HG03520 (cell line): Measurements from ENCODE around the gene HS3ST2.
"Not testable (repeated sequence)": the region's sequence is repeated elsewhere in the genome, so short reads cannot be mapped to it uniquely, and the experiment has no call there.

Source experiments
- ATAC-seq: cut with Tn5 transposase; IDR thresholded peaks from one replicate; pipeline ENCODE4 v1.9.1; 2021; ENCODE audit warnings: mild to moderate bottlenecking, moderate library complexity; ENCODE audit not compliant: unreplicated experiment

The HS3ST2 gene

DNA sequence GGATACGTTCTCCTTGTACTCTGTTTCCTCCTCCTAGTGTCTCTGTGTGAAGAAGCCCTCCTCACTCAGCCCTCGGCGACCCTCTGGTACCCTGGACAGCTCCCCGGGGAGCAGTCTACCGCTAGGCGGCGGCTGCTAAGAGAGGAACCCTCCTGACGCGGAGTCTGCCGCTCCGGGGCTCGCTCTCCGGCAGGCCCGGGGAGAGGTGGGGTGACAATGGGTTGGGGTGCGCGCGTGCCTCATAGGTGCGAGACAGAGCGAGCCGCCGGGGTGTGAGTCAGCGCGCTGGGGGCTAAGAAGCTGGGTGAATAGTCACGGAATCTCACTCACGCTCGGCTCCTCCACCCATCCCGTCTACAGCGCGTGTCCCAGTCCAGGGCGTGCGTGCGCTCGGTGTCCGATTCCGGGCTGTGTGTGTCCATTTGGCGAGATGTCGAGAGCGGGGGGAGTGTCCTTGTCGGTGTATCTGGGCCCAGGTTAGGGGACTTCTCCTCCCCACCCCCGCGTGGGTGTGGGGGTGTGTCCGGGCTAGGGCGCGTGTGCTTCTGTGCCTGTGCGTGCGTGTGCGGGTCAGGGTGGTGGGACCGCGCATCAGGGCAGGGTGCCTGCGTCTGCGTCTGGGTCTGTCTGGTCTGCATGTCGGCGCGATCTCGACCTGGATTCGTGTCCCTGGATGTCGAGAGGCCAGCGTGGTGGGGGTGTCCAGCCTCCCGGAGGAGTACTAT, 577 bp upstream of the HS3ST2 start:
- no peak for ATAC-seq

DNA sequence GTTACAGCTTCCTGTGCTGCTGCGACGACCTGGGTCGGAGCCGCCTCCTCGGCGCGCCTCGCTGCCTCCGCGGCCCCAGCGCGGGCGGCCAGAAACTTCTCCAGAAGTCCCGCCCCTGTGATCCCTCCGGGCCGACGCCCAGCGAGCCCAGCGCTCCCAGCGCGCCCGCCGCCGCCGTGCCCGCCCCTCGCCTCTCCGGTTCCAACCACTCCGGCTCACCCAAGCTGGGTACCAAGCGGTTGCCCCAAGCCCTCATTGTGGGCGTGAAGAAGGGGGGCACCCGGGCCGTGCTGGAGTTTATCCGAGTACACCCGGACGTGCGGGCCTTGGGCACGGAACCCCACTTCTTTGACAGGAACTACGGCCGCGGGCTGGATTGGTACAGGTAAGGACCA, 746 bp downstream of the HS3ST2 start:
- ATAC-seq, result no peak

DNA sequence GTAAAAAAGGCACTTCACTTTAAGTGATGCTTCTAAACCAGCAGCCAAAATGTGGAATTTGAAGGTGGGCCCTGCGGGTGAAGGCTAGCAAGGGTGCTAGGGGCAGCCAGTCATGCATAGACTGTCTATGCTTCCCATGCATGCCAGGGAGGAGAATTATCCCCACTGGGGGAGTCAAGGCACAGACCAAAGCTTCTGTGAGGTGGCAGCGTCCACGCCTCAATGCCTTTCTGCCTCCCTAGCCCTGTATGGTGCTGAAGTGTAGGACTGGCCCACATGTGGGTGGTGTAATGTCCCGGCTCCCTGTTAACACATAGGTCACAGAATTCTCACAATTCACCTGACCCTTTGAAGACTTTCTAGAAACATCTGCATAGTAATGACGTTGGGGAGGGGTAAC, 1.9 kb downstream of the HS3ST2 start:
- ATAC-seq, result no peak

DNA sequence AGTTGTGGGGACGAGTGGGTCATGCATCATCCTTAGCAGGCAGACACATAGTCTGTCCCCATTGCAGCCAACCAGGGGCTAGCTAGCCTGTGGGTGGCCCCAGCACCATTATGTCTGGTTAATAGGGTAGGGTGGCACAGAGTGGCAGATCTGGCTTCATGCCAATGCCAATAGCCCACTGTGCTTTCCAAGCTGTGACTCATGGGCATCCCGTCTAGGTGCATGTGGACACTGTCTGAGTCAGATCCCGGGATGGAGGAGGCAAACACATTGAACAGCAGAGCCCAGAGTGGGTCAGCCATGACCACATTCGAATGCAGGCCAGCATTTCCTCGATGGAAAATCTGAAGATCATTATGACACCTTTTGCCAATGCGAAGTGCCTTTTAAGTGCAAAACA, 2.5 kb downstream of the HS3ST2 start:
- no peak for ATAC-seq

DNA sequence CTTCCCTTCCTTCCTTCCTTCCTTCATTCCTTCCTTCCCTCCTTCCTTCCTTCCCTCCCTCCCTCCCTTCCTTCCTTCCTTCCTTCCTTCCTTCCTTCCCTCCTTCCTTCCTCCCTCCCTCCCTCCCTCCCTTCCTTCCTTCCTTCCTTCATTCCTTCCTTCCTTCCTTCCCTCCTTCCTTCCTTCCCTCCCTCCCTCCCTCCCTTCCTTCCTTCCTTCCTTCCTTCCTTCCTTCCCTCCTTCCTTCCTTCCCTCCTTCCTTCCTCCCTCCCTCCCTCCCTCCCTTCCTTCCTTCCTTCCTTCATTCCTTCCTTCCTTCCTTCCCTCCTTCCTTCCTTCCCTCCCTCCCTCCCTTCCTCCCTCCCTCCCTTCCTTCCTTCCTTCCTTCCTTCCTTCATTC, 4.8 kb downstream of the HS3ST2 start:
- ATAC-seq, result not testable (repeated sequence)

DNA sequence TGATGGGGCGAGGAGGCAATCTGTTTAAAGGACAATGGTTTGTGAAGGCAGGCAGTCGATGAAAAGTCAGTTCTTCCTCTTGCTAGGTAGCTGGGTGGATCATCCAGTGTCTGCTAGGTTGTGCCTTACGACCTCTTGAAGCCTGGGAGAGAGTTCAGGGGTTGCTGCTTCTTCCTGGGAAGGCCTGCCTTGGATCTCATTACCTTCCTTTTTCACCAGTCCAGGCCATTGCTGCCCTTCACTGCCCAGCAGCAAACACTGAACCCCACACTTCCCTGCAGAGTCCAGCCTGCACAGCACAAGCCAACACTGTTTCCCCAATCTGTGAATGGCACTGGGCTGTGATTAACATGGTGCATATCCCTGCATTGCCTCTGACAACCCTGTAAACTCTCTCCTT, 24.7 kb downstream of the HS3ST2 start:
- ATAC-seq, result no peak

GRCh38 chr16:22842031-22842430, 28.1 kb downstream of the HS3ST2 start:
- not testable (repeated sequence) for ATAC-seq

DNA sequence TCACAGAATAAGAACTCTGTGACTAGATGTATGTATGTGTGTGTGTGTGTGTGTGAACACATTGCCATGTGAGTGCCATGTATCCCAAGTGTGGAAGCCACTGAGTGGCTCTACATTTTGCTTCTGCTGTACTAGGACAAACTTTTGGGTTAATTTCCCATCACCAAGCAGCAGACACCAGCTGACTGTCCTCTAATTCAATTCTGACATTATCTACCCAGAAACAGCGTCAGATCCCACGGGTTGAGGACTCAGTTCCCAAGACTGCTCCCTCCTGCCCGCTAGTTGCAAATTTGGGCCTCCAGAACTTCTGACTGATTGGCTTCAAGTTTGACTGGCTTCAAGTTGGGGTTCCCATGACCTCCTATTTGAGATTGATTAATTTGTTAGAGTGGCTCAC, 29.2 kb downstream of the HS3ST2 start:
- no peak for ATAC-seq

DNA sequence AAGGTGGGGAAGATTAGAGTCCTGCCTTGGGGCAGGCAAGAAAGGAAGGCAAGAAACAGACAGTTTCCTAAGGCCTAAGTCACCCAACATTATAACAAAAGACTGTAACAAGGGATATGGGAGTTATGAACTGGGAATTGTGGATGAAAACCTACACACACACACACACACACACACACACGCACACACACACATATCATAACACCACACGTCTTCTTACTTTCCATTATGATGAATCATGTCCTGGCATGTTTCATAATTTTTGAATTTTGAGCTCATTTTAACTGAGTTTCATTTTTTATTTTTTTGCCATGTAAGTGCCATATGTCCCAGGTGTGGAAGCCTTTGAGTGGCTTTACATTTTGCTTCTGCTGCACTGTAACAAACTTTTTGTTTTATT, 29.9 kb downstream of the HS3ST2 start:
- ATAC-seq, result no peak

DNA sequence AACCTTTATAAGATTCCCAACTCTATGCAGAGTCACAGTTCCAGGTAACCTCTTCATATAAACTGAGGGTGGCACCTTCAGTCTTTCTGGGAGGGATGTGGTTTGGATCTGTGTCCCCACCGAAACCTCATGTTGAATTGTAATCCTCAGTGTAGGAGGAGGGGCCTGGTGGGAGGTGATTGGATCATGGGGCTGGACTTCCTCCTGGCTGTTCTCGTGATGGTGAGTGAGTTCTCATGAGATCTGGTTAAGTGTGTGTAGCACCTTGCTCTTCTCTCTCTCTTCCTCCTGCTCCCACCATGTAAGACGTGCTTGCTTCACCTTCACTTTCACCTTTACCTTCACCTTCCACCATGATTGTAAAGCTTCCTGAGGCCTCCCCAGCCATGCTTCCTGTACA, 30.5 kb downstream of the HS3ST2 start:
- no peak for ATAC-seq

GRCh38 chr16:22847100-22847499, 33.1 kb downstream of the HS3ST2 start:
- no peak for ATAC-seq

DNA sequence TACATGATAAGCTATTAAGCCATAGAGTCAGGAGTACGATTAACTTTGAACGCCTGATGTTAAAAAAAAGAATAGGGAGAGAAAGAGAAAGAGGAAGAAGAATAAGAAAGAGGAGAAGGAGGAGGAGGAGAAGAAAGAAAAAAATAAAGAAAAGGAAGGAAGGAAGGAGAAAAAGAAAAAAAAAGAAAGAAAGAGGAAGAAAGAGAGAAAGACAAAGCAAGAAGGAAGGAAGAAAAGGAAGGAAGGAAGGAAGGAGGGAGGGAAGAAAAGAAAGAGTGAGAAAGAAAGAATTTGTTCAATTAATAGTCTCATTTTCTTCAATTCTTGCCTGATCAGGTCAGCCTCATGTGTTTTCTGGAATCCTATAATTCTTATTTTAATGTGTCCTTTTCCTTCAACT, 33.7 kb downstream of the HS3ST2 start:
- no peak for ATAC-seq

DNA sequence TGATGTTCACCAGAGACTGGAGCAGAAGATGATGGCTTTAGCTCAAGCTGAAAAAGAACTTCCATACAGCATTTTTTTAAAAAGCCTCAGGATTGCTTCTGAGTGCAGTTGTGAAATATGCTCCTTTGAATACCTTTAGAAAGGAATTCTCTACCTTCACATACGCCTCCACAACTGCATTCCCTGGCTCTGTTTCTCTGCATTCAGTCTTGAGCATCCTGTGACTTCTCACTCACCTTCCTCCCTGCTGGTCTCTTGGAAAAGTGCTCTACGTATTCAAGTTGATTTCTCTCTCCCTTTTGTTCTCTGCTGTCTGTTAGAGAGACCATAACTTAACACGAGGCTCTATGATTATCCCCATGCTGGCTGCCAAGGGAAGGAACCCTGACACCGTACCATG, 34.5 kb downstream of the HS3ST2 start:
- ATAC-seq, result no peak

GRCh38 chr16:22849517-22849916, 35.6 kb downstream of the HS3ST2 start:
- no peak for ATAC-seq

GRCh38 chr16:22855231-22855630, 41.3 kb downstream of the HS3ST2 start:
- no peak for ATAC-seq

GRCh38 chr16:22857296-22858025, 43.5 kb downstream of the HS3ST2 start:
- no peak for ATAC-seq

DNA sequence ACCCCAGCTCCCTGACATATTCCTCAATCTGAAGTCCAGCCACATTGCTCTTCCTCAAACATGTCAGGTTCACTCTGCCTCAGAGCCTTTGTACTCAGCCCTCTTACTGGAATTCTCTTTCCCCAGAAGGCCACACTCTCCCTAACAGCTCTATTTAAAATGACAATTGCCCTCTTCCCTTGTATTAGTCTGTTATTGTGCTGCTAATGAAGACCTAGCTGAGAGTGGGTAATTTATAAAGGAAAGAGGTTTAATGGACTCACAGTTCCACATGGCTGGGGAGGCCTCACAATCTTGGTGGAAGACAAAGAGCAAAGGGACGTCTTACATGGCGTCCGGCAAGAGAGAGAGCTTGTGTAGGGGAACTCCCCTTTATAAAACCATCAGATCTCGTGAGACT, 46.0 kb downstream of the HS3ST2 start:
- ATAC-seq, result no peak

- no peak for ATAC-seq
These were observed 47.6 kb downstream of the HS3ST2 start for GRCh38 chr16:22861580-22861979.

DNA sequence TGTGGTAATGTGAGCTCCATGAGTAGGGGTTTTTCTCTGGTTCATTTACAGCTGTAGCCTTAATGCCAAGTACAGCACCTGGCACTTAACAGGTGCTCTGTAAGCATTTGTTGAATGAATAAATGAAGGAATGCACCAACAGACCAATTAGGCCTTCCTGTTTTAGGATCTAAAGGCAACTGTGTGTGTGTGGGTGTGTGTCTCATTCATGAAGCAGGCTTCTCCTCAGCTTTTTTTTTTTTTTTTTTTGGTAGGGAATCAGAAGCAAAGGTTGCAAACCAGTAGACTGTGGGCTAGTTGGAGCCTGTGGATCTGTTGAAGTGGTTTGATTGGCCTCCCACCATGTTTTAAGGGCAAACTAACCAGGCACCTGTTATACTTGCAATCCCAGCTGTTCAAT, 48.1 kb downstream of the HS3ST2 start:
- ATAC-seq, result no peak

GRCh38 chr16:22864375-22864774, 50.4 kb downstream of the HS3ST2 start:
- ATAC-seq, result no peak

- ATAC-seq, result no peak
These were observed 54.7 kb downstream of the HS3ST2 start for GRCh38 chr16:22868593-22869224.

DNA sequence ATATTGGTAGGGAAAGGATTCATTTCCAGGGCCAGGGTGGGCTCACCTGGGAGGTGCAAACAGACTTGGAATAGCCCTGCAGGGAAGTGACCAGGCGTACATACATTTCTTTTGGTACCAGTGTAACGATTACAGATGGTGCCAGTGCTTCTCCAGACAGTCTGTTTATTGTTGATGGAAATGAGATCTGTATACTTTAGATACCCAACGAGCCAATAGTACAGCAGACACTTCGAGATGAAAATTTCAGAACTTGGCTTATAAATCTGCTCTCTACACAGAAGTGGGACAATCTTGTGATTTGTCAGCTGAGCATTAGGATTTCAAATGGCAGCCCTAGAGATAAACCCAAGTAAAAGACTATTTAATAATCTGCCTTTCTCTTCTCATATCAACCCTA, 57.9 kb downstream of the HS3ST2 start:
- no peak for ATAC-seq
